Measurements from ENCODE around the gene WASF2.

DNA sequence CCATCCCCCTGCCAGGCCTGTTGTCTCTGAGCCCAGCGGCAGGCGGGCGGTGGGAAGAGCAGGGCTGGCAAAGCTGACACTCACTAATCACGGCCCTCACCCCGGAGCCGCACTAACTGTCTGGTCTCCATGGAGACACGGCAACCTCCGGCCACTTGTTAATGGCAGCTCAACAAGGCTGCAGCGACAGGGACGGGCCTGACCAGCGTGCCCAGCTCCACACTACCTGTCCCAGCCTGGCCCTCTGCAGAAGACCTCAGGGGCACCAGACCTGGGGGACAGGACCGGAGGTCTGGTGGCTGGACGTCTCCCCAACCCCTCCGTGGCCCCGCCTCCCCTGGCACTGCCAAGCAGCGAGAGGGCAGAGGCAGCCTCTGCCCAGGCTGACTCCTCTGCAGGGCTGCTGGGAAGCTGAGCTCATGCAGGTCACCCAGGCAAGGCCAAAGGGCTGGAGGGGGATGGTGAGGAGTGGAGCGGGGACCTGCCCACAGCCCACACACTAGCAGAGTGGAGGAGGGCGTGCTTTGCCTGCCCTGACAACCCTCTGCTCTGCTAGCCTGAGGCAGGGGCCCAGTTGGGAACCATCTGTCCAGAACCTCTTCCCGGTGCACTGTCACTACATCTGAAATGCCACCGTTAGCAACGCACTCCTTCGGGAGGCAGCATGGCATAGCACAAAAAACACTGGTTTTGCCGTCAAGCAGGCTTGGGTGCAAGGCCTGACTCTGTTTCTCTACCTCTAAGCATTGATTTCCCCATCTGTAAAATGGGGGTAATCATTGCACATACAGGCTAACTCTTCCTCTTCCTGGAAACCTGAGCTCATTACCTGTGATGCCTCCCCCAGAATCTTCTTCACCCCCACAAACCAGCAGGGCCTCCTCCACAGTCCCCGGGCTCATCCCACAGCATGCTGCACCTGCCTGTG lies 29.6 kb upstream of the WASF2 start:
- TF ChIP-seq, protein P1, sequence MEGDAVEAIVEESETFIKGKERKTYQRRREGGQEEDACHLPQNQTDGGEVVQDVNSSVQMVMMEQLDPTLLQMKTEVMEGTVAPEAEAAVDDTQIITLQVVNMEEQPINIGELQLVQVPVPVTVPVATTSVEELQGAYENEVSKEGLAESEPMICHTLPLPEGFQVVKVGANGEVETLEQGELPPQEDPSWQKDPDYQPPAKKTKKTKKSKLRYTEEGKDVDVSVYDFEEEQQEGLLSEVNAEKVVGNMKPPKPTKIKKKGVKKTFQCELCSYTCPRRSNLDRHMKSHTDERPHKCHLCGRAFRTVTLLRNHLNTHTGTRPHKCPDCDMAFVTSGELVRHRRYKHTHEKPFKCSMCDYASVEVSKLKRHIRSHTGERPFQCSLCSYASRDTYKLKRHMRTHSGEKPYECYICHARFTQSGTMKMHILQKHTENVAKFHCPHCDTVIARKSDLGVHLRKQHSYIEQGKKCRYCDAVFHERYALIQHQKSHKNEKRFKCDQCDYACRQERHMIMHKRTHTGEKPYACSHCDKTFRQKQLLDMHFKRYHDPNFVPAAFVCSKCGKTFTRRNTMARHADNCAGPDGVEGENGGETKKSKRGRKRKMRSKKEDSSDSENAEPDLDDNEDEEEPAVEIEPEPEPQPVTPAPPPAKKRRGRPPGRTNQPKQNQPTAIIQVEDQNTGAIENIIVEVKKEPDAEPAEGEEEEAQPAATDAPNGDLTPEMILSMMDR (IDR thresholded peaks at IDR 0.05), result no peak
- no peak for TF ChIP-seq POLR2A (IDR thresholded peaks at IDR 0.05)
